HepG2 (cell line): Measurements from ENCODE around the gene ARHGAP45. TPM values are rescaled to one million over a fixed set of nuclear protein-coding genes. Genes with fewer than 3 reads are reported as not detected.
A peak's percentile ranks its signal among the peaks of the same experiment; 100 is the strongest.

Experiments used
- ATF7-NPFF ChIP-seq: sonication (generic); formaldehyde crosslinking; IDR thresholded peaks from 2 replicates; pipeline ENCODE4 v1.8.1; 2023; ENCODE audit warnings: mild to moderate bottlenecking, low read depth, missing genetic modification reagents, moderate library complexity
- BCL6 ChIP-seq: IDR thresholded peaks from 2 replicates; pipeline ENCODE4 v1.6.1; 2016; ENCODE audit warnings: missing genetic modification reagents, missing compliant biosample characterization
- DZIP1 ChIP-seq: sonication (generic); formaldehyde crosslinking; IDR thresholded peaks from 2 replicates; pipeline ENCODE4 v1.5.0; 2020; ENCODE audit warnings: mild to moderate bottlenecking, missing genetic modification reagents
- EEA1 ChIP-seq: sonication (generic); formaldehyde crosslinking; IDR thresholded peaks from 2 replicates; pipeline ENCODE4 v1.5.1; 2020; ENCODE audit warnings: mild to moderate bottlenecking, missing genetic modification reagents, borderline replicate concordance
- ETV5 ChIP-seq: IDR thresholded peaks from 2 replicates; pipeline ENCODE4 v1.6.1; 2018; ENCODE audit warnings: missing biosample characterization, missing genetic modification reagents, inconsistent platforms, borderline replicate concordance
- HOXA5 ChIP-seq: sonication (generic); formaldehyde crosslinking; IDR thresholded peaks from 2 replicates; pipeline ENCODE4 v1.4.0; 2020; ENCODE audit warnings: missing genetic modification reagents
- KLF6 ChIP-seq: IDR thresholded peaks from 2 replicates; pipeline ENCODE4 v1.8.0; 2016; ENCODE audit warnings: missing biosample characterization, missing genetic modification reagents
- MBNL3 ChIP-seq: fragments of 250-450 bp; sonication (Bioruptor Pico); conservative IDR thresholded peaks from 2 replicates; pipeline ENCODE4 v1.8.0; 2022; ENCODE audit warnings: mild to moderate bottlenecking, inconsistent platforms
- PAX8 ChIP-seq: sonication (generic); formaldehyde crosslinking; IDR thresholded peaks from 2 replicates; pipeline ENCODE4 v1.8.0; 2022; ENCODE audit warnings: mild to moderate bottlenecking, missing genetic modification reagents, borderline replicate concordance
- PBX3 ChIP-seq: sonication (generic); formaldehyde crosslinking; IDR thresholded peaks from 2 replicates; pipeline ENCODE4 v1.8.1; 2023; ENCODE audit warnings: missing genetic modification reagents, inconsistent platforms, borderline replicate concordance
- RARA ChIP-seq: IDR thresholded peaks from 2 replicates; pipeline ENCODE4 v1.6.1; 2016; ENCODE audit warnings: missing genetic modification reagents, missing compliant biosample characterization
- REL ChIP-seq: sonication (generic); formaldehyde crosslinking; conservative IDR thresholded peaks from 2 replicates; pipeline ENCODE4 v1.8.0; 2022; ENCODE audit warnings: mild to moderate bottlenecking, missing genetic modification reagents, moderate library complexity
- SP5 ChIP-seq: IDR thresholded peaks from 2 replicates; pipeline ENCODE4 v1.6.1; 2016; ENCODE audit warnings: low read depth, borderline replicate concordance
- ZMYM2 ChIP-seq: sonication (generic); formaldehyde crosslinking; IDR thresholded peaks from 2 replicates; pipeline ENCODE4 v1.8.0; 2022; ENCODE audit warnings: mild to moderate bottlenecking, missing genetic modification reagents
- ZNF251 ChIP-seq: sonication (generic); formaldehyde crosslinking; IDR thresholded peaks from 2 replicates; pipeline ENCODE4 v1.9.0; 2021; ENCODE audit warnings: mild to moderate bottlenecking, missing genetic modification reagents
- ZNF558 ChIP-seq: sonication (generic); formaldehyde crosslinking; IDR thresholded peaks from 2 replicates; pipeline ENCODE4 v1.9.0; 2022; ENCODE audit warnings: mild to moderate bottlenecking, missing genetic modification reagents, borderline replicate concordance
- ZNF607 ChIP-seq: sonication (generic); formaldehyde crosslinking; IDR thresholded peaks from 2 replicates; pipeline ENCODE4 v1.5.1; 2020; ENCODE audit warnings: missing genetic modification reagents, mild to moderate bottlenecking, borderline replicate concordance
- ZNF687 ChIP-seq: sonication (generic); formaldehyde crosslinking; IDR thresholded peaks from 2 replicates; pipeline ENCODE4 v1.5.1; 2020; ENCODE audit warnings: mild to moderate bottlenecking, missing genetic modification reagents, moderate library complexity
- ZNF891 ChIP-seq: sonication (generic); formaldehyde crosslinking; IDR thresholded peaks from 2 replicates; pipeline ENCODE4 v1.5.0; 2020; ENCODE audit warnings: mild to moderate bottlenecking, missing genetic modification reagents
- polyA plus RNA-seq, 8 experiments: library from polyadenylated mRNA; depleted of rRNA in 3 of 8; stranded (reverse) in 7 of 8; unstranded in 1 of 8; fragments of >200 nt; fragmentation: Illumina TruSeq in 4 of 8; extraction: Trizol in 4 of 8; gene quantifications; 2 replicates each; pipeline versions ENCODE4 v1.2.1 to v1.2.3, GENCODE V29; 2011 to 2016; ENCODE audit warnings: low read depth in 4 of 8, missing spikeins in 1 of 8, mixed read lengths in 1 of 8; ENCODE audit not compliant: insufficient read depth in 1 of 8
- total RNA-seq, 5 experiments: library from RNA; depleted of rRNA; stranded (reverse); fragments of >200 nt; fragmentation: Illumina TruSeq; extraction: Trizol; gene quantifications; 2 replicates each; pipeline ENCODE4 v1.2.3, GENCODE V29; 2016; ENCODE audit warnings: low read depth in 1 of 5
- TF ChIP-seq, protein P1 (sequence below): sonication (generic); IDR thresholded peaks from 2 replicates; pipeline ENCODE4 v1.6.1; 2016; ENCODE audit warnings: low read depth, borderline replicate concordance

Gene ARHGAP45
- total and polyA plus RNA-seq, 2 of the 13 experiments (the other 11 are each of a cell fraction or from before 2014, with no cell fraction given), result 0.84 to 32.0 TPM

DNA sequence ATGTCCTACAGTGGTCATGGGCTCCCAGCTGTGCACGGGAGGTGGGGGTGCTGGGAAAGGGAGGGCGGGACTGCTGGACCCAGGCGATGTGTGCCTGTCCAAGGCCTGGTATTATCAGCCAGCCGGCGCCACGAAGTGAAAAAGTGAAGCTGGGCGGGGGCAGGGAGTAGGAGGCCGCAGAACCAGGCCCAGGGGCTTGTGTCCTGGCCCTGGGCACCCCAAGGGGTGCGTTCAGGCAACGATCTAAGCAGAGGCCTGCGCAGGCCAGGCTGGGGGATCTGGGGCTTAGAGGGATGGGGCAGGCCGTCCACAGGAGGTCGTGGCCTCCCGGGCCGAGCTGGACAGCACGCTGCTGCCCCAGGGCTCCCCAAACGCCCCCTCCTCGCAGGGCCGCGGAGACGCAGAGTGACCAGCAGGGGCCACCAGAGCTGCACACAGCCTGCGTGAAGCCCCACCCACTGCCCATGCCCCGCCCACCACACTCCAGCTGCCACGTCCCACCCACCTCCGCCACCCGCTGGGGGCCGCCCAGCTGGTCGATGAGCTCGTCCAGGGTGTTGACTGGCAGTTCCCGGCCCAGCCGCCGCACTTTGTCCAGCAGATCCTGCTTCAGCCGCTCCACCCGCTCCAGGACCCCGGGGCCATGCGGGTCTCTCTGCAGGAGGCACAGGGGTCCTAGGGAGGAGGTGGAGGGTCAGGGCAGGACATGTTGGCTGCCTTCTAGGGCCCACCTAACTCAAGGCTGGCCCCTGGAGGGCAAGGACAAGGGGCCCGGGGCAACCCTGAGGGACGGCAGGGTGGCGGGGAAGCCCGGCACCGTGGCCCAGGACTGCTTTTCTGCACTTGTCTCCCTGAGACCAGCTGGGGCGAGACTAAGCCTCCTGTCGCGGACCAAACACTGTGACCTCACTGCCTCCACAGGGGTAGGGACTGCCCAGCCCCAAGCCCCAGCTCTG lies 46.3 kb downstream of the ARHGAP45 start (continued):
- TF ChIP-seq ZNF251 (CRISPR knock-in tag) (no peak), HOXA5 (CRISPR knock-in tag) (peak; percentile 65; the same call in 1 of the 2 replicates), ZNF607 (CRISPR knock-in tag) (peak; percentile 82), ZNF891 (CRISPR knock-in tag) (no peak), RARA (peak; percentile 28; the same call in 1 of the 2 replicates), REL (0 out of 2 replicates have a peak, but pooled peaks have one; percentile 36), PBX3 (CRISPR knock-in tag) (no peak), KLF6 (CRISPR knock-in tag) (no peak), ETV5 (CRISPR knock-in tag) (peak; percentile 73; the same call in 1 of the 2 replicates), ZNF687 (CRISPR knock-in tag) (peak; percentile 88), ATF7-NPFF (CRISPR knock-in tag) (0 out of 2 replicates have a peak, but pooled peaks have one; percentile 17), MBNL3 (CRISPR knock-in tag) (no peak), PAX8 (CRISPR knock-in tag) (no peak), EEA1 (no peak), SP5 (CRISPR knock-in tag) (peak; percentile 93), BCL6 (CRISPR knock-in tag) (peak; percentile 30; the same call in 1 of the 2 replicates), ZNF558 (CRISPR knock-in tag) (no peak), ZMYM2 (0 out of 2 replicates have a peak, but pooled peaks have one; percentile 22), DZIP1 (CRISPR knock-in tag) (no peak)
- TF ChIP-seq, protein P1, sequence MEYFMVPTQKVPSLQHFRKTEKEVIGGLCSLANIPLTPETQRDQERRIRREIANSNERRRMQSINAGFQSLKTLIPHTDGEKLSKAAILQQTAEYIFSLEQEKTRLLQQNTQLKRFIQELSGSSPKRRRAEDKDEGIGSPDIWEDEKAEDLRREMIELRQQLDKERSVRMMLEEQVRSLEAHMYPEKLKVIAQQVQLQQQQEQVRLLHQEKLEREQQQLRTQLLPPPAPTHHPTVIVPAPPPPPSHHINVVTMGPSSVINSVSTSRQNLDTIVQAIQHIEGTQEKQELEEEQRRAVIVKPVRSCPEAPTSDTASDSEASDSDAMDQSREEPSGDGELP, result peak; percentile 99
